ENCODE measurements around the gene GNAO1. TPM values are rescaled to one million over a fixed set of nuclear protein-coding genes. Genes with fewer than 3 reads are reported as not detected.

GNAO1 gene
- total and polyA plus RNA-seq, 2 of the 13 experiments (the other 11 are each of a cell fraction or from before 2014, with no cell fraction given), result not detected

GRCh38 chr16:56321571-56321970, 130.3 kb downstream of the GNAO1 start (continued):
- TF ChIP-seq USF2 (IDR thresholded peaks at IDR 0.05; ENCODE audit: low read depth, low read length), result no peak
- TF ChIP-seq USF2 (CRISPR knock-in tag; IDR thresholded peaks at IDR 0.05; ENCODE audit: borderline replicate concordance), result no peak
- TF ChIP-seq ZNF558 (CRISPR knock-in tag; IDR thresholded peaks at IDR 0.05; ENCODE audit: borderline replicate concordance), result no peak
- no peak for TF ChIP-seq ZMAT3 (CRISPR knock-in tag; conservative IDR thresholded peaks at IDR 0.05)
- TF ChIP-seq WIZ (CRISPR knock-in tag; IDR thresholded peaks at IDR 0.05), result no peak
- no peak for TF ChIP-seq ZNF660 (CRISPR knock-in tag; IDR thresholded peaks at IDR 0.05; ENCODE audit: borderline replicate concordance, low read depth)

- in situ Hi-C loops (cut with HindIII; ENCODE audit: extremely low pct_ligation_motif_present, low pct_unique_long_range_greater_than_20kb), result loop anchor here (5.0 to 25.0 kb wide), 2 partner anchors 282 to 862 kb away; no protein-coding TSS in a partner anchor
- FAIRE-seq, result no peak
- TF ChIP-seq ZMYM4 (CRISPR knock-in tag; IDR thresholded peaks at IDR 0.05) (no peak), SNAPC4 (CRISPR knock-in tag; IDR thresholded peaks at IDR 0.05) (no peak), ZNF615 (CRISPR knock-in tag; IDR thresholded peaks at IDR 0.05; ENCODE audit: borderline replicate concordance) (no peak), GLI4 (CRISPR knock-in tag; IDR thresholded peaks at IDR 0.05; ENCODE audit: borderline replicate concordance) (no peak), MED13 (CRISPR knock-in tag; IDR thresholded peaks at IDR 0.05) (no peak), NR2F6 (IDR thresholded peaks at IDR 0.05) (no peak), NR2F6 (CRISPR knock-in tag; IDR thresholded peaks at IDR 0.05) (no peak), REXO4 (CRISPR knock-in tag; IDR thresholded peaks at IDR 0.05; ENCODE audit: borderline replicate concordance) (no peak), ZNF878 (CRISPR knock-in tag; IDR thresholded peaks at IDR 0.05) (no peak), HMG20B (CRISPR knock-in tag; conservative IDR thresholded peaks at IDR 0.05) (no peak)
These were observed 133.1 kb downstream of the GNAO1 start for GRCh38 chr16:56324406-56324805.

More at GRCh38 chr16:56324406-56324805, 133.1 kb downstream of the GNAO1 start:
- ATAC-seq (no peak), DNase-seq (ENCODE audit: low spot score) (no peak)
- Histone ChIP-seq H3K4me2 (ENCODE audit: low read depth, low read length) (no peak overlapping the region), H3K27me3 (ENCODE audit: control insufficient read depth in 1 of 2, insufficient read depth in 2 of 2, low read length in 2 of 2) (peaks cover 9 to 76% of the 10 kb centered on the region in 2 experiments), H2AFZ (ENCODE audit: low read length) (no peak overlapping the region), H3K27ac (ENCODE audit: extremely low read length, insufficient read depth, low read length) (no peak overlapping the region), H3K4me3 (replicated peaks in 1 of 3; ENCODE audit: insufficient read depth in 1 of 3, low read depth in 2 of 3, low read length in 3 of 3) (no peak overlapping the region), H3K36me3 (replicated peaks in 1 of 2; ENCODE audit: control insufficient read depth in 1 of 2, insufficient read depth in 2 of 2, low read length in 2 of 2) (no peaks in the 10 kb centered on the region), H4K20me1 (ENCODE audit: insufficient read depth, low read length) (no peaks in the 10 kb centered on the region), H3K9me3 (ENCODE audit: low read length) (no peaks in the 10 kb centered on the region), H3K4me1 (ENCODE audit: insufficient read depth, low read length) (no peaks in the 10 kb centered on the region), H3K79me2 (ENCODE audit: insufficient read depth, low read length) (no peaks in the 10 kb centered on the region), H3K9ac (ENCODE audit: insufficient read depth, low read depth, low read length) (no peak overlapping the region)
- ChIA-PET POLR2A (no interaction called here), CTCF (ENCODE audit: low intra/inter-chr PET ratio, low total read pairs) (no interaction called here)
- WGBS (ENCODE audit: low lambda C conversion rate), result 40% methylated on average over 5 of the region's 9 CpGs
- BruUV-seq (replicated peaks), result no TSS peak
- intact Hi-C loops (cut with micrococcal nuclease; ENCODE audit: unreplicated experiment), result no loop called here

Measured in HepG2 (cell line).